Heart left ventricle (tissue), 16 donors: ENCODE measurements around the gene TXNRD2. TPM values are rescaled to one million over a fixed set of nuclear protein-coding genes. Genes with fewer than 3 reads are reported as not detected.
"Not testable (repeated sequence)": the region's sequence is repeated elsewhere in the genome, so short reads cannot be mapped to it uniquely, and the experiment has no call there.

Experiments used
- ATAC-seq, 4 donors: fragments of 200-7000 bp; cut with Tn5 transposase; one replicate each; pipeline ENCODE4 v1.9.1; 2020 to 2022; ENCODE audit warnings: moderate library complexity in 4 of 4, mild to moderate bottlenecking in 3 of 4, moderate number of reproducible peaks in 1 of 4
- DNase-seq, 5 donors: peaks; one replicate each; pipeline ENCODE4 v3.0.0-alpha.2; 2020
- H3K27ac ChIP-seq, 12 donors: fragments of 200-600 bp; sonication (generic) in 4 of 12; one replicate each; pipeline versions ENCODE4 v1.5.0 to v1.8.0; 2016 to 2022; ENCODE audit warnings: mild to moderate bottlenecking in 2 of 12
- H3K27me3 ChIP-seq, 9 donors: fragments of 200-600 bp; sonication (generic) in 2 of 9; one replicate each; pipeline versions ENCODE4 v1.5.1 to v1.8.0; 2016 to 2022; ENCODE audit warnings: mild to moderate bottlenecking in 3 of 9
- H3K36me3 ChIP-seq, 9 donors: fragments of 200-600 bp; sonication (generic) in 2 of 9; one replicate each; pipeline versions ENCODE4 v1.5.0 to v1.8.0; 2018 to 2022; ENCODE audit warnings: mild to moderate bottlenecking in 2 of 9
- H3K4me1 ChIP-seq, 12 donors: fragments of 200-600 bp; sonication (generic) in 4 of 12; one replicate each; pipeline versions ENCODE4 v1.5.0 to v1.8.0; 2016 to 2022; ENCODE audit warnings: mild to moderate bottlenecking in 3 of 12
- H3K4me3 ChIP-seq, 12 donors: fragments of 200-600 bp; sonication (generic) in 4 of 12; one replicate each; pipeline versions ENCODE4 v1.5.0 to v1.8.0; 2017 to 2022; ENCODE audit warnings: mild to moderate bottlenecking in 9 of 12, moderate library complexity in 4 of 12
- H3K9me3 ChIP-seq, 12 donors: fragments of 200-600 bp; sonication (generic) in 4 of 12; one replicate each; pipeline versions ENCODE4 v1.5.0 to v1.8.0; 2016 to 2022; ENCODE audit warnings: mild to moderate bottlenecking in 1 of 12
- CTCF ChIP-seq, 12 donors: fragments of 200-600 bp; sonication (generic) in 4 of 12; IDR thresholded peaks; one replicate each; pipeline versions ENCODE4 v1.5.0 to v1.8.0; 2018 to 2022; ENCODE audit warnings: antibody characterized with exemption in 12 of 12, mild to moderate bottlenecking in 5 of 12
- POLR2A ChIP-seq, 2 donors: fragments of 450-650 bp; IDR thresholded peaks; one replicate each; pipeline ENCODE4 v1.6.1; 2017; ENCODE audit warnings: antibody characterized with exemption in 2 of 2, mild to moderate bottlenecking in 2 of 2, moderate library complexity in 2 of 2
- WGBS, 4 donors: extraction: QIAGEN DNeasy Blood & Tissue Kit in 2 of 4; methylation state at CpG; one replicate each; pipeline versions ENCODE4 v1.1.5 to v1.1.7; 2013 to 2018; 5-methylcytosine and 5-hydroxymethylcytosine counted together
- intact Hi-C, 10 donors: fragments of 100-400 bp; cut with DNase I; formaldehyde crosslinking; loops; one replicate each; pipeline versions ENCODE4 v1.11.1 to v1.14.2; 2022
- polyA plus RNA-seq, 2 donors: library from polyadenylated mRNA; stranded (reverse); fragments of 200-250 nt; gene quantifications; one replicate each; pipeline ENCODE4 v1.2.3, GENCODE V29; 2013
- total RNA-seq, 9 donors: library from RNA; depleted of rRNA in 2 of 9; stranded (reverse); fragments of >200 nt in 2 of 9; fragmentation: NEBNext Ultra II Directional in 3 of 9; extraction: Animal tissue kit (Norgen Biotek cat#: 25700) in 3 of 9; gene quantifications; one replicate each; pipeline versions ENCODE4 v1.1.0 to v1.2.4, GENCODE V29; 2016 to 2023
- donor health status: ischemic (EF 13 %, LVEDD 7.1; RV severe dilation, severe dysfunction).
- donor health status: healthy with polysubstance abuse.
- donor health status: DM: no; HTN: yes; CAD: no.
- donor health status: DM: no; HTN: no; CAD: no.
- donor health status: ischemic (EF 25% LVEDD 6.9; RV normal size, moderate dysfunction).
- donor health status: ischemic (EF 25% LVEDD 5.7; RV mildly dilated, moderate dysfunction).
- donor health status: healthy.
- donor health status: DM: yes; HTN: yes; CAD: no.
- donor health status: ischemic (EF 35%, LVEDD 5.7; RV mildly dilated, moderate dysfunction).
- donor health status: nonischemic (EF 11% LVEDD 7.7; RV severe dilation, severe dysfunction).
- donor health status: DM: yes; HTN: yes; CAD: no.
- donor health status: PGD.
- donor health status: ischemic (EF 29% LVEDD 5.4; RV normal size, mild dysfunction).
- donor health status: nonischemic (EF 23%, LVEDD 6.1; RV moderate dilation, normal function).

The TXNRD2 gene
- total and polyA plus RNA-seq, 11 donors, result 23.4 to 60.2 (median 33.5) TPM

GRCh38 chr22:19836512-19836911 lies 105.1 kb downstream of the TXNRD2 start:
- H3K4me3 ChIP-seq, result no peak overlapping the region
- intact Hi-C loops, result no loop called here
- ATAC-seq, result no peak

GRCh38 chr22:19834599-19834998 lies 107.0 kb downstream of the TXNRD2 start:
- Histone ChIP-seq H3K4me3 (no peak overlapping the region), H3K4me1 (no peaks in the 10 kb centered on the region), H3K9me3 (no peaks in the 10 kb centered on the region), H3K27me3 (no peaks in the 10 kb centered on the region), H3K27ac (no peak overlapping the region), H3K36me3 (no peaks in the 10 kb centered on the region)
- no peak for TF ChIP-seq CTCF (IDR thresholded peaks at IDR 0.05)
- intact Hi-C loops, result no loop called here
- ATAC-seq (no peak), DNase-seq (no peak)

More at GRCh38 chr22:19836512-19836911, 105.1 kb downstream of the TXNRD2 start:
- Histone ChIP-seq H3K36me3 (no peaks in the 10 kb centered on the region), H3K27ac (no peak overlapping the region), H3K27me3 (no peaks in the 10 kb centered on the region), H3K4me1 (no peaks in the 10 kb centered on the region), H3K9me3 (no peaks in the 10 kb centered on the region)
- DNase-seq, result no peak
- TF ChIP-seq CTCF (IDR thresholded peaks at IDR 0.05), result no peak
- TF ChIP-seq POLR2A (IDR thresholded peaks at IDR 0.05), result no peak

- H3K36me3 ChIP-seq, DNase-seq, H3K4me3 ChIP-seq, H3K9me3 ChIP-seq, H3K4me1 ChIP-seq, H3K27me3 ChIP-seq, ATAC-seq, intact Hi-C loops, H3K27ac ChIP-seq: not testable (repeated sequence)
- 89 to 97% (median 93%) methylated on average over 9 of the region's 9 CpGs for WGBS, 4 donors
Observed at GRCh38 chr22:19833327-19833726, 108.3 kb downstream of the TXNRD2 start.

- H3K9me3 ChIP-seq, result no peaks in the 10 kb centered on the region
- DNase-seq, result no peak
- no peak for ATAC-seq
- H3K4me3 ChIP-seq, result no peak overlapping the region
- H3K36me3 ChIP-seq, result no peaks in the 10 kb centered on the region
- H3K27ac ChIP-seq, result no peak overlapping the region
- no peaks in the 10 kb centered on the region for H3K4me1 ChIP-seq
- 89 to 92% (median 90%) methylated on average over 7 of the region's 7 CpGs for WGBS, 4 donors
- H3K27me3 ChIP-seq, result no peaks in the 10 kb centered on the region
- intact Hi-C loops, result no loop called here
- TF ChIP-seq CTCF (IDR thresholded peaks at IDR 0.05) (no peak), POLR2A (IDR thresholded peaks at IDR 0.05) (no peak)
Observed at GRCh38 chr22:19832476-19833108, 109.0 kb downstream of the TXNRD2 start.

- 76 to 97% (median 88%) methylated on average over 3 of the region's 3 CpGs for WGBS, 4 donors
- H3K4me3 ChIP-seq, ATAC-seq, H3K4me1 ChIP-seq, H3K27me3 ChIP-seq, H3K36me3 ChIP-seq, H3K9me3 ChIP-seq, intact Hi-C loops, H3K27ac ChIP-seq, DNase-seq: not testable (repeated sequence)
Observed at GRCh38 chr22:19831979-19832378, 109.6 kb downstream of the TXNRD2 start.
